Transverse colon (tissue), 4 donors: ENCODE measurements around the gene NEURL1B. TPM values are rescaled to one million over a fixed set of nuclear protein-coding genes. Genes with fewer than 3 reads are reported as not detected.
A peak's percentile ranks its signal among the peaks of the same experiment; 100 is the strongest.

Experiments used
- DNase-seq: peaks from one replicate; pipeline ENCODE4 v3.0.0-alpha.2; 2019
- H3K27ac ChIP-seq, 4 donors: fragments of 200-600 bp; sonication (generic); 2 replicates each; pipeline ENCODE4 v1.5.1; 2016 to 2018; ENCODE audit warnings: inconsistent platforms in 4 of 4
- H3K27me3 ChIP-seq: fragments of 200-600 bp; sonication (generic); 2 replicates; pipeline ENCODE4 v1.5.1; 2017; ENCODE audit warnings: inconsistent platforms
- H3K36me3 ChIP-seq, 4 donors: fragments of 200-600 bp; sonication (generic); 2 replicates each; pipeline ENCODE4 v1.5.1; 2017 to 2019; ENCODE audit warnings: inconsistent platforms in 4 of 4
- H3K4me1 ChIP-seq, 4 donors: fragments of 200-600 bp; sonication (generic); 2 replicates each; pipeline ENCODE4 v1.5.1; 2017 to 2020; ENCODE audit warnings: inconsistent platforms in 4 of 4
- H3K4me3 ChIP-seq, 4 donors: fragments of 200-600 bp; sonication (generic); 1 replicate in 1 of 4; 2 replicates in 3 of 4; pipeline versions ENCODE4 v1.5.1 to v1.6.1; 2017 to 2019; ENCODE audit warnings: inconsistent platforms in 4 of 4
- H3K9me3 ChIP-seq, 2 donors: fragments of 200-600 bp; sonication (generic); 2 replicates each; pipeline ENCODE4 v1.5.1; 2017 to 2019; ENCODE audit warnings: inconsistent platforms in 2 of 2
- EP300 ChIP-seq: sonication (generic); formaldehyde crosslinking; IDR thresholded peaks from one replicate; pipeline ENCODE4 v1.6.1; 2017; ENCODE audit warnings: antibody characterized with exemption, low read depth
- POLR2A ChIP-seq: fragments of 450-650 bp; IDR thresholded peaks from one replicate; pipeline ENCODE4 v1.6.1; 2016; ENCODE audit warnings: antibody characterized with exemption, mild to moderate bottlenecking, moderate library complexity
- POLR2AphosphoS5 ChIP-seq, 3 donors: sonication (generic); formaldehyde crosslinking; IDR thresholded peaks; one replicate each; pipeline ENCODE4 v1.6.1; 2016; ENCODE audit warnings: antibody characterized with exemption in 3 of 3
- WGBS, 2 donors: methylation state at CpG; one replicate each; pipeline ENCODE4 v1.1.5; 2018; ENCODE audit warnings: low coverage in 1 of 2; 5-methylcytosine and 5-hydroxymethylcytosine counted together
- in situ Hi-C, 4 donors: fragments of 200-750 bp; cut with MboI; loops; one replicate each; pipeline versions ENCODE4 v1.15.0 to v1.15.1; 2017; ENCODE audit warnings: low sequenced_read_pairs in 3 of 4, low pct_ligation_motif_present in 1 of 4, low pct_unique_long_range_greater_than_20kb in 1 of 4
- intact Hi-C: fragments of 100-400 bp; cut with DNase I; formaldehyde crosslinking; loops from one replicate; pipeline ENCODE4 v1.15.1; 2023; ENCODE audit warnings: low total_unique reads
- total RNA-seq, 4 donors: library from RNA; depleted of rRNA; stranded (reverse); fragments of >200 nt; gene quantifications; one replicate each; pipeline ENCODE4 v1.1.0, GENCODE V29; 2016
- TF ChIP-seq, protein P1 (sequence below), 5 experiments: fragments of 200-600 bp in 3 of 5; fragments of 450-650 bp in 2 of 5; sonication (generic) in 3 of 5; IDR thresholded peaks; 1 replicate in 2 of 5; 2 replicates in 3 of 5; pipeline ENCODE4 v1.5.1; 2016 to 2017; ENCODE audit warnings: antibody characterized with exemption in 5 of 5, inconsistent platforms in 3 of 5, mild to moderate bottlenecking in 2 of 5, moderate library complexity in 1 of 5

The NEURL1B gene
- total RNA-seq, 4 donors from 2014 or later, result 74.6 to 168 (median 94.5) TPM

DNA sequence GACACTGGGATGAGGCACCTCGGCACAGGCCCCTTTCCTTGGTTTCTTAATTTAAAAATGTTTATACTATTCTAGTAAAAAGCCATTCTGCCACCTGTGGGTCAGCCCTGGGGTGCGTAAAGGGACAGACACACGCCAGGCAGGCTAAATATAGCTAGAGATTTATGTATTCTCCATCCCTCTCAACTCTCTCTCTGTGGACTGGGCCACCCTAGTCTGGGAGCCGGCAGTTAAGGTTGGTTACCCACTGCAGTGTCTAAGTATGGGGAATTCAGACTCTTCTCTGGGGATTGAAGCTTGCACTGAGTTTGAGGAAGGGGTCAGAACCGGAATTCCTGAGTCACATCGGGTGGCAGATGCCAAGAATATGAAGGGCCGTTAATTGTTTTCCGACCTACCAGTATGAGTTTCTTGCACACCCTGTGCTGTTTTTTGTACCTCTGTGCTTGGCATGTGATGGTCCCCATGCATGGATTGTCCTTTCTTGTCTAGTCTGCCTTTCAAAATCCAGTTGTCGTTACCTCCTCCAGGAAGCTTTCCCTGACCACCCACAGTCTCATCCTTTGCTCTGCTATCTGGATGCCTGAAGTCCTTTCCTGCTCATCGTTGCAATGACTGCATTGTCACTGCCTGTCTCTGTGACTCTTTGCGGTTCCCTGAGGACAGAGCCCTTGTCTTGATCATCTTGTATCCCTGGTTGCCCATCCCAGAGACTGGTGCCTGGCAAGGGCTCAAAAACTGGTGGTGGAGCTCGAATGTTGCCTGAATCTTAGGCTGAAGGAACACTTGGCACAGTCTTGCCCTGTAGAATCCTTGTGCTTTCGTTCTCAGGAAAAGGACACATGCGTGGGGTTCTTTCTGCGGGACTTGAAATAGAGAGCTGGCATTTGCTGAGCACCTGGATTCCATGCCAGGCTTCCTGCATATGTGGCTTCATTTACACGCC lies 2.1 kb downstream of the NEURL1B start:
- no peak for DNase-seq
- no peaks in the 10 kb centered on the region for H3K27me3 ChIP-seq
- 39 to 47% methylated on average over 7 to 16 of the region's 16 CpGs for WGBS, 2 donors
- no peaks in the 10 kb centered on the region for H3K9me3 ChIP-seq
- H3K4me3 ChIP-seq, result peak overlapping the region; percentile 76 to 94 (median 90)
- intact Hi-C loops (loop anchor here (5.0 kb wide), 1 partner anchor 86 kb away; no protein-coding TSS in a partner anchor), in situ Hi-C loops (no loop called here)
- TF ChIP-seq POLR2A, result no peak
- TF ChIP-seq, protein P1, sequence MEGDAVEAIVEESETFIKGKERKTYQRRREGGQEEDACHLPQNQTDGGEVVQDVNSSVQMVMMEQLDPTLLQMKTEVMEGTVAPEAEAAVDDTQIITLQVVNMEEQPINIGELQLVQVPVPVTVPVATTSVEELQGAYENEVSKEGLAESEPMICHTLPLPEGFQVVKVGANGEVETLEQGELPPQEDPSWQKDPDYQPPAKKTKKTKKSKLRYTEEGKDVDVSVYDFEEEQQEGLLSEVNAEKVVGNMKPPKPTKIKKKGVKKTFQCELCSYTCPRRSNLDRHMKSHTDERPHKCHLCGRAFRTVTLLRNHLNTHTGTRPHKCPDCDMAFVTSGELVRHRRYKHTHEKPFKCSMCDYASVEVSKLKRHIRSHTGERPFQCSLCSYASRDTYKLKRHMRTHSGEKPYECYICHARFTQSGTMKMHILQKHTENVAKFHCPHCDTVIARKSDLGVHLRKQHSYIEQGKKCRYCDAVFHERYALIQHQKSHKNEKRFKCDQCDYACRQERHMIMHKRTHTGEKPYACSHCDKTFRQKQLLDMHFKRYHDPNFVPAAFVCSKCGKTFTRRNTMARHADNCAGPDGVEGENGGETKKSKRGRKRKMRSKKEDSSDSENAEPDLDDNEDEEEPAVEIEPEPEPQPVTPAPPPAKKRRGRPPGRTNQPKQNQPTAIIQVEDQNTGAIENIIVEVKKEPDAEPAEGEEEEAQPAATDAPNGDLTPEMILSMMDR (IDR thresholded peaks at IDR 0.05), result no peak
- TF ChIP-seq EP300, result no peak
- no peak for TF ChIP-seq POLR2AphosphoS5 (IDR thresholded peaks at IDR 0.05)
- peaks cover 49 to 78% (median 62%) of the 10 kb centered on the region in 4 donors for H3K4me1 ChIP-seq
- peak overlapping the region; percentile 94 to 95 (median 94) for H3K27ac ChIP-seq
- no peaks in the 10 kb centered on the region for H3K36me3 ChIP-seq

- TF ChIP-seq EP300 (peak; percentile 54), POLR2A (no peak), POLR2AphosphoS5 (IDR thresholded peaks at IDR 0.05) (peak in 2 of 3 donors; percentile 14 to 83)
- TF ChIP-seq, protein P1 (IDR thresholded peaks at IDR 0.05), result peak in 2 of 5 experiments; percentile 47 to 48
- H3K9me3 ChIP-seq, result no peaks in the 10 kb centered on the region
- in situ Hi-C loops, result no loop called here
- H3K4me3 ChIP-seq, result no peak overlapping the region
- WGBS, 2 donors, result 20 to 24% methylated on average over 1 to 6 of the region's 6 CpGs
- intact Hi-C loops, result loop anchor here (5.0 kb wide), 1 partner anchor 87 kb away; no protein-coding TSS in a partner anchor
- DNase-seq, result peak; percentile 77
- peak overlapping the region; percentile 94 to 95 (median 94) for H3K27ac ChIP-seq
- peaks cover 49 to 83% (median 66%) of the 10 kb centered on the region in 4 donors for H3K4me1 ChIP-seq
- no peaks in the 10 kb centered on the region for H3K36me3 ChIP-seq
- no peaks in the 10 kb centered on the region for H3K27me3 ChIP-seq
Observed at GRCh38 chr5:172644266-172644665, 3.2 kb downstream of the NEURL1B start.

DNA sequence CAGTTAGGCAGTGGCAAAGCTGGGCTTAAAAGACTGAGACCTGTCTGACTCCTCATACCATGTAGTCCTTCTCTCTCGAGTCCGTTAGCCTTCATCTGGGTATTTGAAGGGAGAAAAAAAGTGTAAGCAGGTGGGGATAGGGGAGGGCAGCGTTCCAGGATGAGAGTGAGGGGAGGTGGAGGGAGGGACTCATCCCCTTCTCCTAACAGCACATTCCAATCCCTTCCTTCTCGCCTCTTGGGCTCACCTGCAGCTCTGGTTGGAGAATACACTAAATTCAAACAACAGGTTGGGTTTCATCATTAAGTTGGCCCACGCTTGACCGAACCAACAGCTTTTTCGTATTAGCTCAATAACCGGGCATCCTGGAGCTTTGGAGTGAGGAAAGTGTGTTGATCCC lies 3.6 kb downstream of the NEURL1B start:
- Histone ChIP-seq H3K27me3 (no peaks in the 10 kb centered on the region), H3K9me3 (no peaks in the 10 kb centered on the region), H3K4me1 (peaks cover 53 to 87% (median 70%) of the 10 kb centered on the region in 4 donors), H3K4me3 (no peak overlapping the region), H3K27ac (peak overlapping the region; percentile 94 to 95 (median 94)), H3K36me3 (no peaks in the 10 kb centered on the region)
- TF ChIP-seq POLR2A, result no peak
- 30 to 72% methylated on average over 3 to 8 of the region's 8 CpGs for WGBS, 2 donors
- DNase-seq, result no peak
- intact Hi-C loops, result loop anchor here (5.0 kb wide), 2 partner anchors 43 to 87 kb away; no protein-coding TSS in a partner anchor
- in situ Hi-C loops, result no loop called here

DNA sequence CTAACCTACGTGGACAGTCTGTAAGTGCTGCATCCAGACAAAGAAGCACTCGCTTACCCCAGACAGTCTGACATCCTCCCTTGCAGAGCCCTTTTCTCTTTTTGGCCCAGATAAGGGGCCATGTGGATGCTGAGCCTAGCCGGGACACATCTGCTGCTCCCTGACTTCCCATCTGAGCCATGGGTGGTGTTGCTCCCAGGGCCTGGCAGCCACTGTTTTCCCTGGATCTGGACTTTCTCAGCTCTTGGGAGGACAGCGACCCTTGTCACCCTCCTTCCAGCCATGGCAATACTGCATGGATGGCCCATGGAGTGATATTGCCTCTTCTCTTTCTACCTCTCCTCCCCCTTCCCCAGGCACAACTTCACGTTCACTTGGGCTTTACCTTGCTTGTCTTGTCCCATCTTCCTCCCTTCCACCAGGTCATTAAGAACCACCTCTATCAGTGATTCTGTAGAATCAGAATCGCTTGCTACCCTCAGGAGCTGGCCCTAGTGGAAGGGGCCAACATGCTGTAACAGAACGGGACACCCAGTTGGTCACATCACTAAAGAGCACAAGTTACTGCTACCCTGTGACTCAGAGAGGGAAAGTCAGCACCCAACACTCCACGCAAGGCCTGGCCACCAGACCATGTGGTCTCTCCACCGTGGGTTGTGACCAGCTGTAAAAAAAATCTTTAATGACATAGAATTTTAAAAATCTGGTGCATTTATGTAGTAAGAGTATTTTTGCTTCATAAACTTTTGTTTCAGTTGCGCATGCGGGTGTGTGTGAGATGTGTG lies 4.4 kb downstream of the NEURL1B start:
- Histone ChIP-seq H3K9me3 (no peaks in the 10 kb centered on the region), H3K27ac (peak overlapping the region; percentile 94 to 95 (median 94)), H3K36me3 (no peaks in the 10 kb centered on the region), H3K4me3 (no peak overlapping the region), H3K4me1 (peaks cover 55 to 88% (median 75%) of the 10 kb centered on the region in 4 donors), H3K27me3 (no peaks in the 10 kb centered on the region)
- DNase-seq, result no peak
- intact Hi-C loops (loop anchor here (5.0 kb wide), 1 partner anchor 42 kb away; no protein-coding TSS in a partner anchor), in situ Hi-C loops (no loop called here)
- 71 to 72% methylated on average over 5 to 11 of the region's 11 CpGs for WGBS, 2 donors
- TF ChIP-seq EP300, result no peak
- TF ChIP-seq, protein P1 (IDR thresholded peaks at IDR 0.05), result no peak
- TF ChIP-seq POLR2A, result no peak
- no peak for TF ChIP-seq POLR2AphosphoS5 (IDR thresholded peaks at IDR 0.05)
